Heart right ventricle (tissue), 16 donors: ENCODE results near the gene MYO5B. TPM values are rescaled to one million over a fixed set of nuclear protein-coding genes. Genes with fewer than 3 reads are reported as not detected.
"Not testable (repeated sequence)": the region's sequence is repeated elsewhere in the genome, so short reads cannot be mapped to it uniquely, and the experiment has no call there.

ENCODE experiments used
- ATAC-seq, 8 donors: fragments of 200-7000 bp; cut with Tn5 transposase; one replicate each; pipeline ENCODE4 v1.9.1; 2020; ENCODE audit warnings: mild to moderate bottlenecking in 8 of 8, moderate library complexity in 8 of 8, moderate number of reproducible peaks in 1 of 8
- DNase-seq, 2 donors: peaks; one replicate each; pipeline ENCODE4 v3.0.0-alpha.2; 2020
- H3K27ac ChIP-seq, 10 donors: fragments of 200-600 bp; sonication (generic) in 2 of 10; one replicate each; pipeline versions ENCODE4 v1.5.0 to v1.8.0; 2020 to 2022; ENCODE audit warnings: mild to moderate bottlenecking in 3 of 10
- H3K27me3 ChIP-seq, 7 donors: fragments of 200-600 bp; one replicate each; pipeline ENCODE4 v1.8.0; 2021 to 2022; ENCODE audit warnings: mild to moderate bottlenecking in 2 of 7
- H3K36me3 ChIP-seq, 9 donors: fragments of 200-600 bp; sonication (generic) in 1 of 9; one replicate each; pipeline versions ENCODE4 v1.5.0 to v1.8.0; 2020 to 2022; ENCODE audit warnings: mild to moderate bottlenecking in 2 of 9
- H3K4me1 ChIP-seq, 9 donors: fragments of 200-600 bp; sonication (generic) in 1 of 9; one replicate each; pipeline versions ENCODE4 v1.5.0 to v1.8.0; 2020 to 2022; ENCODE audit warnings: mild to moderate bottlenecking in 4 of 9
- H3K4me3 ChIP-seq, 10 donors: fragments of 200-600 bp; sonication (generic) in 2 of 10; one replicate each; pipeline versions ENCODE4 v1.5.0 to v1.8.0; 2020 to 2022; ENCODE audit warnings: mild to moderate bottlenecking in 7 of 10, moderate library complexity in 2 of 10
- H3K9me3 ChIP-seq, 11 donors: fragments of 200-600 bp in 10 of 11; sonication (generic) in 2 of 11; one replicate each; pipeline versions ENCODE4 v1.5.0 to v1.8.0; 2013 to 2022; ENCODE audit warnings: mild to moderate bottlenecking in 2 of 11, control low read depth in 1 of 11, moderate library complexity in 1 of 11
- CTCF ChIP-seq, 9 donors: fragments of 200-600 bp; sonication (generic) in 2 of 9; IDR thresholded peaks; one replicate each; pipeline versions ENCODE4 v1.5.0 to v1.8.0; 2021 to 2022; ENCODE audit warnings: antibody characterized with exemption in 9 of 9, mild to moderate bottlenecking in 5 of 9, moderate library complexity in 1 of 9
- WGBS, 2 donors: extraction: QIAGEN DNeasy Blood & Tissue Kit; methylation state at CpG; one replicate each; pipeline ENCODE4 v1.1.7; 2013; ENCODE audit warnings: inconsistent platforms in 1 of 2; 5-methylcytosine and 5-hydroxymethylcytosine counted together
- intact Hi-C, 10 donors: fragments of 100-400 bp; cut with DNase I; formaldehyde crosslinking; loops; one replicate each; pipeline versions ENCODE4 v1.11.1 to v1.14.2; 2022
- polyA plus RNA-seq, 2 donors: library from polyadenylated mRNA; stranded (reverse); fragments of 200-250 nt; gene quantifications; one replicate each; pipeline ENCODE4 v1.2.3, GENCODE V29; 2013
- total RNA-seq, 10 donors: library from RNA; stranded (reverse); fragmentation: NEBNext Ultra II Directional in 3 of 10; extraction: Animal tissue kit (Norgen Biotek cat#: 25700) in 3 of 10; gene quantifications; one replicate each; pipeline versions ENCODE4 v1.2.1 to v1.2.4, GENCODE V29; 2021 to 2023
- donor health status: Arrhythmogenic right ventricular cardiomyopathy.
- donor health status: ischemic (EF 13 %, LVEDD 7.1; RV severe dilation, severe dysfunction).
- donor health status: healthy with polysubstance abuse.
- donor health status: DM: no; HTN: yes; CAD: no.
- donor health status: DM: no; HTN: no; CAD: no.
- donor health status: ischemic (EF 25% LVEDD 6.9; RV normal size, moderate dysfunction).
- donor health status: ischemic (EF 25% LVEDD 5.7; RV mildly dilated, moderate dysfunction).
- donor health status: healthy.
- donor health status: DM: yes; HTN: yes; CAD: no.
- donor health status: Ischemic cardiomyopathy.
- donor health status: ischemic (EF 35%, LVEDD 5.7; RV mildly dilated, moderate dysfunction).
- donor health status: nonischemic (EF 11% LVEDD 7.7; RV severe dilation, severe dysfunction).
- donor health status: DM: yes; HTN: yes; CAD: no.
- donor health status: PGD.
- donor health status: ischemic (EF 29% LVEDD 5.4; RV normal size, mild dysfunction).
- donor health status: nonischemic (EF 23%, LVEDD 6.1; RV moderate dilation, normal function).

MYO5B gene
- total and polyA plus RNA-seq, 12 donors: 0.20 to 3.7 (median 0.93) TPM

DNA sequence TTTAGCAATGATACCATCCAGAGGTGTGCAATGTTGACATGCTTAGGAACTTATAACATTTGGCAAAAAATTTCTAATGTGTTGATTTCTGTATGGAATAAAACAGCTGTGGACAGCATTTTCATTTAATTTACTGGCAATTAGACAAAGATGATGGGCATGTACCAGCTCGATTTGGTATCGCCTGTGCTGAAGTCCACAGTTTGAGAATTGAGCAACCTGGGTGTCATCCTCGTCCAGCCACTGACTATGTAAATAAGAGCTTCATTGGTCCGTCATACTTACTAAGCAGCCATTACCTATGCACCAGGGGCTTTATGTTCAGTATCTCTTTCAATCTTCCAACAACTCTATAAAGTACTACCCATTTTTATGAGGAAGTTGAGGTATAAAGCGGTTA, 357.1 kb downstream of the MYO5B start:
- no peaks in the 10 kb centered on the region for H3K9me3 ChIP-seq
- intact Hi-C loops: no loop called here
- H3K27me3 ChIP-seq: no peaks in the 10 kb centered on the region
- peaks cover 0 to 4% (median 0%) of the 10 kb centered on the region in 9 donors for H3K4me1 ChIP-seq
- no peak overlapping the region for H3K27ac ChIP-seq
- no peak for TF ChIP-seq CTCF (IDR thresholded peaks at IDR 0.05)
- no peak overlapping the region for H3K4me3 ChIP-seq
- ATAC-seq: no peak
- WGBS, 2 donors: 82 to 95% methylated on average over 5 of the region's 5 CpGs
- no peaks in the 10 kb centered on the region for H3K36me3 ChIP-seq
- no peak for DNase-seq

DNA sequence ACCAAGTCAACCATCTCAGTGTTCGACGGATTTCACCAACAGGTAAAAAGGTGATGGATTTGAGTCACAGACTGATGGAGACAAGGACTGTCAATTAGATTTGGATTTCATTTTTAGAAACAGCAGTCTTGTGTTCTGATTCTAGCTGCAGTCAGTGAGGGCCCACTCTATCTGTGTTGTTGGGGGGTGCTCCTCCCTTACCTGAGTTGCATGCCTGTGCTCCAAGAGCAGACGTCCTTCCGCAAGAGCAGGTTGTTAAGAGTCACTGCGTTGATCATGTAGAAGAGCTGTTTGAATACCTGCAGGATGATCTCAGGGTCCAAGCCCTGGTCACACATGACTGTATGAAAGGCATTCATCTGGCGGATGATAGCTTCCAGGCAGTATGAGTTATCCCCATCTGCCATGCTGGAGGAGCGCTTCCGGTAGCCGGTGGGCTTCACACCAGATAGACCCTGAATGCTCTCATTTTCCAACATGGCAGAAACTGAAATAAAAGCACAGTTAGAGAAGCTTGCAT, 357.6 kb downstream of the MYO5B start:
- H3K27me3 ChIP-seq, H3K36me3 ChIP-seq, H3K4me3 ChIP-seq, H3K9me3 ChIP-seq, H3K4me1 ChIP-seq, DNase-seq, ATAC-seq, intact Hi-C loops, H3K27ac ChIP-seq: not testable (repeated sequence)
- 94 to 97% methylated on average over 9 of the region's 9 CpGs for WGBS, 2 donors

- DNase-seq (no peak), ATAC-seq (no peak)
- Histone ChIP-seq H3K36me3 (no peaks in the 10 kb centered on the region), H3K4me1 (peaks cover 0 to 4% (median 0%) of the 10 kb centered on the region in 9 donors), H3K9me3 (peaks cover 0 to 13% (median 0%) of the 10 kb centered on the region in 11 donors), H3K27ac (no peak overlapping the region), H3K4me3 (no peak overlapping the region), H3K27me3 (no peaks in the 10 kb centered on the region)
- no peak for TF ChIP-seq CTCF (IDR thresholded peaks at IDR 0.05)
- intact Hi-C loops: no loop called here
- 80 to 91% methylated on average over 2 of the region's 2 CpGs for WGBS, 2 donors
Measured at GRCh38 chr18:49835405-49835804, 359.5 kb downstream of the MYO5B start.

GRCh38 chr18:49834258-49834657, 360.7 kb downstream of the MYO5B start:
- DNase-seq (no peak), ATAC-seq (no peak)
- H3K27ac ChIP-seq: no peak overlapping the region
- 83 to 86% methylated on average over 3 of the region's 3 CpGs for WGBS, 2 donors
- H3K27me3 ChIP-seq: no peaks in the 10 kb centered on the region
- peaks cover 0 to 4% (median 0%) of the 10 kb centered on the region in 9 donors for H3K4me1 ChIP-seq
- intact Hi-C loops: no loop called here
- H3K4me3 ChIP-seq: no peak overlapping the region
- TF ChIP-seq CTCF (IDR thresholded peaks at IDR 0.05): no peak
- no peaks in the 10 kb centered on the region for H3K36me3 ChIP-seq
- peaks cover 0 to 18% (median 0%) of the 10 kb centered on the region in 11 donors for H3K9me3 ChIP-seq

DNA sequence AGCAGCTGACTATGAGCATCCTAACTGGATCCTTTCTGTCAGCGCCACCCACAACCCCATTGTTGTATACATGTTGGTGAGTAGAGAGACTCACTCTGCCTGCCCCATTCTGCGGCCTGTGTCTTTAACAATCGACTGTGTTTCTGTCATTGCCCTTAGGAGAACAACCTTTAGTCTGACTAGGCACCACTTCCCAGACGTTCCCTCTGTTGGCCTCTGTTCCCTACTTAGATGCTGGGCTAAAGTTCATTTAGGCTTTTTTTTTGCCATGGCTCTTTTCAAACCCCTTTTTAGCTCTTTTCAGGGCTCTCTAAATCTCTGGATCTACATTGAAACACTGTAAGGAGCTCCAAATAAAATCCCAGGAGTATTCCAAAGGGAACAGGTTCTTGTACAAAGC, 361.1 kb downstream of the MYO5B start:
- peak in 1 of 8 donors; percentile 48 for ATAC-seq
- 78 to 83% methylated on average over 4 of the region's 4 CpGs for WGBS, 2 donors
- Histone ChIP-seq H3K27ac (no peak overlapping the region), H3K9me3 (peaks cover 0 to 22% (median 0%) of the 10 kb centered on the region in 11 donors), H3K4me1 (peaks cover 0 to 4% (median 0%) of the 10 kb centered on the region in 9 donors), H3K36me3 (no peaks in the 10 kb centered on the region), H3K27me3 (no peaks in the 10 kb centered on the region), H3K4me3 (no peak overlapping the region)
- intact Hi-C loops: no loop called here
- no peak for TF ChIP-seq CTCF (IDR thresholded peaks at IDR 0.05)
- no peak for DNase-seq
